HG03139 (cell line): ENCODE results near the gene MCM3.

Source experiments
- ATAC-seq: cut with Tn5 transposase; IDR thresholded peaks from one replicate; pipeline ENCODE4 v1.9.1; 2021; ENCODE audit not compliant: unreplicated experiment

Gene MCM3

GRCh38 chr6:52303178-52303577 is 18.6 kb upstream of the MCM3 start:
- ATAC-seq: no peak

DNA sequence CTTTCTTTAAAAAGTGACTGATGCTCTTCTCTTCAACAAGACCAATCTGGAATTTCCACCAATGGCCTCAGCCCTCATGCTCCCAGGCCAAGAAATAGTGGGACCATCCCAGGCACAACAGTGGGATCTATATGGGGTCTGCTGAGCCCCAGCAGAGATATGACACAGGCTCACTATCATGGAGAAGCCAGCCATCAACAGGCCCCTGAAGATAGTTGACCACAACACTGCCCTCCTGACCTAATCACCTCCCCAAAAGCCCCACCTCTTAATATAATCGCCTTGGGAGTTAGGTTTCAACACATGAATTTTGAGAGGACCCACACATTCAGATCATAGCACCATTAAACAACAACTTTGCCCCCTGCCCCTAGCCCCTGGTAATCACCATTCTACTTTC is 16.8 kb upstream of the MCM3 start:
- no peak for ATAC-seq

DNA sequence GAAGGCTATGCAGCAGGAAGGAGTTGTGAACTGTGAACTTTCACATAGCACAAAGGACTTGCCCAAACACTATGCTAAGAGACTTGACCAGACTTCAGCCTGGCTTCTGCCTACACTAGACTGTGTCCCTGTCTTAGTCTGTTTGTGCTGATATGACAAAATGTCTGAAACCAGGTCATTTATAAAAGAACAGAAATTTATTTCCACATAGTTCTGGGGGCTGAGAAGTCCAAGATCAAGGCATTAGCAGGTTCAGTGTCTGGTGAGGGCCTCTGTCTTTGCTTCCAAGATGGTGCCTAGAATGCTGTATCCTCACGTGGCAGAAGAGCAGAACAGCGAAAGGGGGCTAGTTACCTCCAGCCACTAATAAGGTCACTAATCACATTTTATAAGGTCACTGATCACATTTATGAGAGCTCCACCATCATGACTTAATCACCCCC is 16.0 kb upstream of the MCM3 start:
- ATAC-seq: no peak

DNA sequence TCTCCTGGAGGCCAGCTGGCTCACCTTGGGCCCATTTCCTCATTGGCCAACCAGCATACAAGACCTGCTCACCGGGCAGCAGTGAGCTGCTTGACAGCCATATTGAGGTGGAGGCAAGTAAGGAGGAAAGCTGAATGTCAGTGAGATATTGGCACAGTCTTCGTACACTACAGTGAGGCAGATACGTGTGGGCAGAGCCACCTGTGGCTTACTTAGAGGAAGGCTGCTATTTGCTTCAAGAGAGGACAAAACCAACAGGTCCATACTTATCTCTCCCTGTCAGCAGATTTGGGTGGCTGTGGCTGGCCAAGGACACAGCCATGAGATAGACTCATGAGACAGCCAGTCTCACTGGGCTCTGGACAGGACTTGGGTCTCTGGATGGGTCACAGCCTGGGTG is 15.1 kb upstream of the MCM3 start:
- ATAC-seq: no peak

DNA sequence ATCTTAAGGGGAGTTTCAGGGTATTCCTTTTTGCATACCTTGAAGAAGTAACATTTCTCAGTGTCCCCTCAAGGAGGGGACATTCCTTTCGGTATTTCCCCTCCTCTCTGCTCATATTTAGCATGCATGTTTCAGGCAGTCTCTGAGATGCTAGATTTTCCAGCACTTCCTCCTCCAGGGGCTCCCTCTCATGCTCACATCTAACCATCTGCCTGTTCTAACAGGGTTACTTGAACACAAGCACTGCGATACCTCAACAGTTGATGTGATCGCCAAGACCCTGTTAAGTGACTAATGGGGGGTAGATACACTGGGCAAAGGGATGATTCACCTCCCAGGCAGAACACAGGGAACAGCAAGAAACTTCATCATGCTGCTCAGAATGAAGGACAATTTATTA is 12.9 kb upstream of the MCM3 start:
- ATAC-seq: no peak

DNA sequence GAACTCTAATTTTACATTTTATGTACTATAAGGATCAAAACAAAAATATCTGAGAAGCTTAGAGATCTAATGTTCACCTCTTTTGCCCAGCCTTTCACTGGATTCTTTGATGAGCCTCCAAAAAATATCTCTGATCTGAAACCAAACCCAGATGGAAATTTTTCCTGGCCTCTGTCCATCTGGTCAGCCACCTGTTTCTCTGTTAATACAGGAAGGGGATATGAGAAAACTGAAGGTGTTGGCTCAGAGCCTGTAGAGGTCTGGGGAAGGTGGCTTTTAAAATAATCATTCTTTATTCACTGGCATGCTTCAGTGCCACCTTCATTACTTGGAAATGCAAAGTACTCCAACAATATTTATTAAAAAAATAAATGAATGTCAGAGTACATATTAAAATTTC is 8.5 kb upstream of the MCM3 start:
- ATAC-seq: no peak

GRCh38 chr6:52288841-52289240 is 4.3 kb upstream of the MCM3 start:
- no peak for ATAC-seq

DNA sequence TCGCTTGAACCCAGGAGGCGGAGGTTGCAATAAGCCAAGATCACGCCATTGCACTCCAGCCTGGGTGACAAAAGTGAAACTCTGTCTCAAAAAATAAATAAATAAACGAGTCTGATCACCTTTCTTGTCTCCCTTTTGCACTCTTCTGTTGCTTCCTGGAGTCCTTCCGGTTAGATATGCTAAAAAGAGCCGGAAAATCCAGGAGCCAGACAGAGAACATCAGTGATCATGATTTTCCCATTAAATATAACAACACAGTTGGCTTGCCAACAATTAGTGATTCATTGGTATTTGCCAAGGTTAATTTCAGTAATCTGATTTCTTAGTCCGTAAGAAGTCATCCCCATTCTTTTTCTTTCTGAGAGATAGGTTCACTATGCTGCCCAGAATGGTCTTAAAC is 3.7 kb upstream of the MCM3 start:
- no peak for ATAC-seq

DNA sequence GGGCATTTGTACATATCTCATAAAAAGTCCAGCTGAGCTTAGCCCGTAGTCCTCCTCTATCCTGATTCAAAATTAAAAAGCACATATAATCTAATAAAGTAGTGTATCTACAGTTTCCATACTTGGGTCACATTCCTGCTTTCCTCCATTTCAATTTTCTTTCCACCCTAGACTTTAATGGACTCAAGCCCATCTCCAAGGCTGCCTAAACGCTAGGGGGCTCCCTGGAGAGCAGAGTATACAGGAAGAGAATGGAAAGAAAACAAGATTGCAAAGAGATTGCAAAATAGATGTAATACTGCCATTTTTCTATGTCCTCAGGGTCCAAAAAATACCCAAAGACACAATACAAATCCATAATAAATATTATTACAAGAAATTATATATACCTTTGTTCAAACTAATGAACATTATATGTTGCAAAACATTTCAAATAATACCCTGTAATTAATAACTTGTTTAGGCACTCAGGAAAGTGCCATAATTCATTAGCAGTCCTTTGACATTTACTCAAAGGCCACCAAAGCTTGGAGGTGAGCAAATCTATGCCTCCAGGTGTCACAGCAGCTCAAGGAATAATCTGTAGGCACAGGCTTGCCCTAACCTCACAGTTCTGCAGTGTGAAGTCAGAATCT is 2.4 kb upstream of the MCM3 start:
- ATAC-seq: no peak

- no peak for ATAC-seq
Observed at GRCh38 chr6:52285177-52286068, 881 bp upstream of the MCM3 start.

GRCh38 chr6:52284131-52284459 is 447 bp downstream of the MCM3 start:
- ATAC-seq: no peak

GRCh38 chr6:52283111-52283510 is 1.4 kb downstream of the MCM3 start:
- no peak for ATAC-seq

DNA sequence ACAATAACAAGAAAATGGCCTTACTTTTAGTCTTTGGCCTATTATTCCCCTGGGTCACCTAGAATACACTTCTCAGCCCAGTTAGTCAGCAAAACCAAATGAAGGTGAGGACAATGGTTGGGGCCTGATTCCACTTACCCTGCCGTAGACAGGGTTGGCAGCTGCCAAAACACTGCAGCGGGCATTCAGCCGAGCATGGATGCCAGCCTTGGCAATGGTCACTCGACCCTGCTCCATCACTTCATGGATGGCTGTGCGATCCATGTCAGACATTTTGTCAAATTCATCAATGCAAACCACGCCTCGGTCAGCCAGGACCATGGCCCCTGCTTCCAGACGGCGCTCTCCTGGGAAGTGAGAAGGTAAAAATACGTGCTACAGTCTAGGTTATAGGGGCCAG is 8.4 kb downstream of the MCM3 start:
- no peak for ATAC-seq

GRCh38 chr6:52271852-52272460 is 12.6 kb downstream of the MCM3 start:
- ATAC-seq: no peak

GRCh38 chr6:52263709-52264540 is 20.6 kb downstream of the MCM3 start:
- ATAC-seq: no peak

- ATAC-seq: no peak
Observed at GRCh38 chr6:52262620-52263344, 21.8 kb downstream of the MCM3 start.

DNA sequence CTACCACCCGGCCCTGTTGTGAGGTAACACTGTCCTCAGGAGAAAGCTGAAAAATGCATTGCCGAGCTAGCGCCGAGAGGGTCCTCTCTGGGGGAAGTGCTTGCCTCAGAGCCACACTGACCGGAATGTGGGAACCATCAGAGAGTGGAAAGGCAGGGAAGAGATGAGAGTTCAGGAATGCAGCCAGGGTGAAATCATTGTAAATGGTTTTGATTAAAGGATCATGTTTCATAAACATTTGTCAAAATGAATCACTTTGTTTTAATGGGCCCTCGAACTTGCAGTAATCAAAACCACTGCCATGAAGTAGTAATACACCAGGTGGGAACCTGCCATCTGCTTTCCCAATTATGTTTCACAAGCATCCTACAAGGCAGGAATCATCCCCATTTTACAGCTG is 23.3 kb downstream of the MCM3 start:
- ATAC-seq: no peak

DNA sequence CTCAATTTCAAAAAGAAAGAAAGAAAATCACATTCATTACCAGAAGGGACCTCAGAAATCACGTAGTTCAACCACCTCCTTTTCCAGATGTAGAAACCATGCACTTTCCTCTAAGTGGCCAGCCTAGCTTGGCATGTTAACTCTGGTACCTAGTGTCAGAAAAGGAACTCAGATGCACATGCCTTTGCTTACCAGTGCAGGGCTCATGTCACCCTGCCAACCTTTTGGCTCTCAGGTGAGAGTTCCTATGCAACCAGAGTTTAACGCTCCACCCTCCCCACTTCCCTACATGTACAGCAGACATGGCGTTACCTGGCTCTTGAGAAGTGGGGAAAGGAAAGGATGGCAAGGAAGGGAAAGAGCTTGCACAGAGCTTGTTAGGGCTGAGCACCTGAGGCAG is 23.9 kb downstream of the MCM3 start:
- no peak for ATAC-seq

- no peak for ATAC-seq
Observed at GRCh38 chr6:52255434-52255833, 29.1 kb downstream of the MCM3 start.

GRCh38 chr6:52254731-52255378 is 29.7 kb downstream of the MCM3 start:
- no peak for ATAC-seq
